Measurements from ENCODE around the gene CELF6. TPM values are rescaled to one million over a fixed set of nuclear protein-coding genes. Genes with fewer than 3 reads are reported as not detected.

CELF6 gene
- total and polyA plus RNA-seq, 7 donors = 2.1 to 5.8 (median 3.1) TPM; not detected in 2

DNA sequence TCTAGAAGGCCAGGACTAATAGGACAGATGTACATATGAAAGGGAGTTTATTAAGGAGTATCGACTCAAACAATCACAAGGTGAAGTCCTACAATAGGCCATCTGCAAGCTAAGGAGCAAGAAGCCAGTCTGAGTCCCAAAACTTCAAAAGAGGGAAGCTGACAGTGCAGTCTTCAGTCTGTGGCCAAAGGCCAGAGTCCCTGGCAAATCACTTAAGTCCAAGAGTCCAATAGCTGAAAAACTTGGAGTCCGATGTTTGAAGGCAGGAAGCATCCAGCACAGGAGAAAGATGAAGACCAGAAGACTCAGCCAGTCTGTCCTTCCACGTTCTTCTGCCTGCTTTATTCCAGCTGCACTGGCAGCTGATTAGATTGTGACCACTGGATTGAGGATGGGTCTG lies 11.1 kb upstream of the CELF6 start:
- DNase-seq = no peak
- intact Hi-C loops (cut with DNase I) = no loop called here
- no peaks in the 10 kb centered on the region for H3K9me3 ChIP-seq
- no peaks in the 10 kb centered on the region for H3K27me3 ChIP-seq
- no peak overlapping the region for H3K27ac ChIP-seq
- H3K36me3 ChIP-seq = peaks cover 0 to 15% (median 8%) of the 10 kb centered on the region in 4 donors
- WGBS, 2 donors = 90 to 93% methylated on average over 3 of the region's 3 CpGs
- TF ChIP-seq EP300 (IDR thresholded peaks at IDR 0.05) (no peak), POLR2AphosphoS5 (IDR thresholded peaks at IDR 0.05) (no peak)
- TF ChIP-seq, protein P1, sequence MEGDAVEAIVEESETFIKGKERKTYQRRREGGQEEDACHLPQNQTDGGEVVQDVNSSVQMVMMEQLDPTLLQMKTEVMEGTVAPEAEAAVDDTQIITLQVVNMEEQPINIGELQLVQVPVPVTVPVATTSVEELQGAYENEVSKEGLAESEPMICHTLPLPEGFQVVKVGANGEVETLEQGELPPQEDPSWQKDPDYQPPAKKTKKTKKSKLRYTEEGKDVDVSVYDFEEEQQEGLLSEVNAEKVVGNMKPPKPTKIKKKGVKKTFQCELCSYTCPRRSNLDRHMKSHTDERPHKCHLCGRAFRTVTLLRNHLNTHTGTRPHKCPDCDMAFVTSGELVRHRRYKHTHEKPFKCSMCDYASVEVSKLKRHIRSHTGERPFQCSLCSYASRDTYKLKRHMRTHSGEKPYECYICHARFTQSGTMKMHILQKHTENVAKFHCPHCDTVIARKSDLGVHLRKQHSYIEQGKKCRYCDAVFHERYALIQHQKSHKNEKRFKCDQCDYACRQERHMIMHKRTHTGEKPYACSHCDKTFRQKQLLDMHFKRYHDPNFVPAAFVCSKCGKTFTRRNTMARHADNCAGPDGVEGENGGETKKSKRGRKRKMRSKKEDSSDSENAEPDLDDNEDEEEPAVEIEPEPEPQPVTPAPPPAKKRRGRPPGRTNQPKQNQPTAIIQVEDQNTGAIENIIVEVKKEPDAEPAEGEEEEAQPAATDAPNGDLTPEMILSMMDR (IDR thresholded peaks at IDR 0.05) = no peak
- no peaks in the 10 kb centered on the region for H3K4me1 ChIP-seq
- no peak overlapping the region for H3K4me3 ChIP-seq

DNA sequence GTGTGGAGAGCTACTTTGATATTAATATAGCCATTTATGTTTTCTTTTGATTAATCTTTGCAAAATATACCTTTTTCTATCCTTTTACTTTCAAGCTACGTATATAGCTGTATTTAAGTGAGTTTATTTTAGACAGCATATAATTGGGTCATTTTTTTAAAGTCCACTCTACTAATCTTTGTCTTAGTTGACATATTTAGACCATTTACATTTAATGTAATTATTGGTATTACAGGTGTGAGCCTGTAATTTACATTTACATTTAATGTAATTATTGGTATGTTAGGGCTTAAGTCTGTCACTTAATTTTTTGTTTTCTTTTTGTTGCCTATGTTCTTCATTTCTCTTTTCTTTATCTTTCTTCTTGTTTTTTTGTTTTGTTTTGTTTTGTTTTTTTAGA lies 3.8 kb upstream of the CELF6 start:
- peaks cover 0 to 10% (median 6%) of the 10 kb centered on the region in 4 donors for H3K36me3 ChIP-seq
- TF ChIP-seq, protein P1 (IDR thresholded peaks at IDR 0.05) = no peak
- TF ChIP-seq POLR2A (IDR thresholded peaks at IDR 0.05) (no peak), EP300 (IDR thresholded peaks at IDR 0.05) (no peak), POLR2AphosphoS5 (IDR thresholded peaks at IDR 0.05) (no peak)
- intact Hi-C loops (cut with DNase I) = no loop called here
- no peaks in the 10 kb centered on the region for H3K9me3 ChIP-seq
- WGBS, 2 donors = 100% methylated on average over 1 of the region's 1 CpG
- no peak overlapping the region for H3K4me3 ChIP-seq
- H3K27me3 ChIP-seq = no peaks in the 10 kb centered on the region
- peaks cover 0 to 18% (median 12%) of the 10 kb centered on the region in 4 donors for H3K4me1 ChIP-seq
- DNase-seq = no peak
- H3K27ac ChIP-seq = no peak overlapping the region

DNA sequence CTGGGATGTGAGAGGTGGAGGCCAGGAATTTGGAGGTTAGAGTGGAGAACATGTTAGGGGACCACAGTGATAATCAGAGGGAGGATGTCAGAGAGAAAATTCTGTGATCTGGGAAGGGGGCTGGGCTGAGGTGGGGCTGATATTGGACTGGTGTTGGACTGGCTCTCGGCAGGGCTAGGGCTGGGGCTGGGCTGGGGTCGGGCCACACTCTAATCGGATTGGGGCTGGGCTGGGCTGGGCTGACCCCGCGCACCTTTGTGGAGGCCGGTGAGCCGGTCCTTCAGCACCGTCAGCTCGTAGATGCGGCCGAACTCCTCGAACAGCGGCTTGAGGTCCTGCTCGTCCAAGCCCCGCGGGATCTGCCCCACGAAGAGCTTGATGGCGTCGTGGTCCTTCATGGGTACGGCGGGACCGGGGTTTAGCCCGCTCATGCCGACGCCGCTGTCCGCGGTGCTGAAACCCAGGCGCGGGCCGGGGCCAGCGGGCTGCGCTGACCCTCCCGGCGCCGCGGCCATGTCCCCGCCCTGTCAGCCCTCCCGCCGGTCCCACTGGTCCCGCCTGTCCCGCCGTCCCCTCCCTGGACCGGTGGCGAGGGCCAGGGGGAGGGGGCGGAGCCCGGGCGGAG lies 485 bp downstream of the CELF6 start:
- TF ChIP-seq POLR2A (IDR thresholded peaks at IDR 0.05) (no peak), POLR2AphosphoS5 (IDR thresholded peaks at IDR 0.05) (no peak), EP300 (IDR thresholded peaks at IDR 0.05) (no peak)
- TF ChIP-seq, protein P1 (IDR thresholded peaks at IDR 0.05) = no peak
- H3K36me3 ChIP-seq = no peaks in the 10 kb centered on the region
- peaks cover 0 to 18% (median 12%) of the 10 kb centered on the region in 4 donors for H3K4me1 ChIP-seq
- peak; percentile 68 for DNase-seq
- no peaks in the 10 kb centered on the region for H3K27me3 ChIP-seq
- no peaks in the 10 kb centered on the region for H3K9me3 ChIP-seq
- intact Hi-C loops (cut with DNase I) = no loop called here
- WGBS, 2 donors = 10 to 12% methylated on average over 46 to 48 of the region's 48 CpGs
- no peak overlapping the region for H3K27ac ChIP-seq
- peak overlapping the region; percentile 6 to 57 (median 47) for H3K4me3 ChIP-seq

DNA sequence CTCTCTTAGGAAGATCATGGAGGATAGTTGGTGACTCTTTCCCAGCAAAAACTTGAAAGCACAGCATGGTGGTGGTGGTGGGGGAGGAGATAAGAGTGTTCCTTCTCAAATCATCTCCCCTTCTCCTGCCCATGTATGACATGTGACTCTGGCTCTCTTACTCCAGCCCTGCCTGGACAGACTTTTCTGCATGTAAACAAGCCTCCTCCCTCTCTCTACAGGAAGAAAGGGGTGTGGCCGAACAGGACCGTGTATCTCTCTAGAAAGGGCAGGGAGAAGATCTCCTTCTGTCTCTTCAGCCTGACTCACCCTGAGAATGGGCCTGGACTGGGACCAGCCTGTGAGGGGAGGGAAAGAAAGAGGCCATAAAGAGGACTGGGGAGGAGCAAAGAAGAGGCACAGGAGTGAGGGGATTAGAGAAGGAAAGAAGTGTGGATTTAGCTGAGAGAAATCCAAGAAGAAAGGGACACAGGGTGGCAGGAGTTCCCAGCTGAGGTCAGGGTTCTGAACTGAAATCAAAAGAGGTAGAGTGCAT lies 1.5 kb downstream of the CELF6 start:
- DNase-seq = peak; percentile 19
- H3K4me1 ChIP-seq = peaks cover 0 to 18% (median 12%) of the 10 kb centered on the region in 4 donors
- H3K27ac ChIP-seq = no peak overlapping the region
- H3K36me3 ChIP-seq = no peaks in the 10 kb centered on the region
- H3K27me3 ChIP-seq = no peaks in the 10 kb centered on the region
- WGBS, 2 donors = 13 to 37% methylated on average over 2 of the region's 2 CpGs
- H3K4me3 ChIP-seq = no peak overlapping the region
- intact Hi-C loops (cut with DNase I) = no loop called here
- H3K9me3 ChIP-seq = no peaks in the 10 kb centered on the region
- no peak for TF ChIP-seq POLR2AphosphoS5 (IDR thresholded peaks at IDR 0.05)
- TF ChIP-seq, protein P1 (IDR thresholded peaks at IDR 0.05) = no peak
- no peak for TF ChIP-seq EP300 (IDR thresholded peaks at IDR 0.05)
- TF ChIP-seq POLR2A (IDR thresholded peaks at IDR 0.05) = no peak

All from sigmoid colon (tissue), 7 donors.